Umbilical cord (tissue), 2 donors: ENCODE data around the gene PIGZ. TPM values are rescaled to one million over a fixed set of nuclear protein-coding genes. Genes with fewer than 3 reads are reported as not detected.

Experiments used
- DNase-seq: peaks from one replicate; pipeline ENCODE4 v3.0.0-alpha.2; 2015; ENCODE audit warnings: low spot score
- total RNA-seq: library from RNA; depleted of rRNA; stranded (reverse); fragments of >200 nt; gene quantifications from one replicate; pipeline ENCODE4 v1.2.3, GENCODE V29; 2014; ENCODE audit warnings: low replicate concordance; ENCODE audit not compliant: insufficient read depth

The PIGZ gene, protein sequence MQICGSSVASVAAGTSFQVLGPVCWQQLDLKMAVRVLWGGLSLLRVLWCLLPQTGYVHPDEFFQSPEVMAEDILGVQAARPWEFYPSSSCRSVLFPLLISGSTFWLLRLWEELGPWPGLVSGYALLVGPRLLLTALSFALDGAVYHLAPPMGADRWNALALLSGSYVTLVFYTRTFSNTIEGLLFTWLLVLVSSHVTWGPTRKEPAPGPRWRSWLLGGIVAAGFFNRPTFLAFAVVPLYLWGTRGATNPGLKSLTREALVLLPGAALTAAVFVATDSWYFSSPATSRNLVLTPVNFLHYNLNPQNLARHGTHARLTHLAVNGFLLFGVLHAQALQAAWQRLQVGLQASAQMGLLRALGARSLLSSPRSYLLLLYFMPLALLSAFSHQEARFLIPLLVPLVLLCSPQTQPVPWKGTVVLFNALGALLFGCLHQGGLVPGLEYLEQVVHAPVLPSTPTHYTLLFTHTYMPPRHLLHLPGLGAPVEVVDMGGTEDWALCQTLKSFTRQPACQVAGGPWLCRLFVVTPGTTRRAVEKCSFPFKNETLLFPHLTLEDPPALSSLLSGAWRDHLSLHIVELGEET
- total RNA-seq, result 9.4 TPM

DNA sequence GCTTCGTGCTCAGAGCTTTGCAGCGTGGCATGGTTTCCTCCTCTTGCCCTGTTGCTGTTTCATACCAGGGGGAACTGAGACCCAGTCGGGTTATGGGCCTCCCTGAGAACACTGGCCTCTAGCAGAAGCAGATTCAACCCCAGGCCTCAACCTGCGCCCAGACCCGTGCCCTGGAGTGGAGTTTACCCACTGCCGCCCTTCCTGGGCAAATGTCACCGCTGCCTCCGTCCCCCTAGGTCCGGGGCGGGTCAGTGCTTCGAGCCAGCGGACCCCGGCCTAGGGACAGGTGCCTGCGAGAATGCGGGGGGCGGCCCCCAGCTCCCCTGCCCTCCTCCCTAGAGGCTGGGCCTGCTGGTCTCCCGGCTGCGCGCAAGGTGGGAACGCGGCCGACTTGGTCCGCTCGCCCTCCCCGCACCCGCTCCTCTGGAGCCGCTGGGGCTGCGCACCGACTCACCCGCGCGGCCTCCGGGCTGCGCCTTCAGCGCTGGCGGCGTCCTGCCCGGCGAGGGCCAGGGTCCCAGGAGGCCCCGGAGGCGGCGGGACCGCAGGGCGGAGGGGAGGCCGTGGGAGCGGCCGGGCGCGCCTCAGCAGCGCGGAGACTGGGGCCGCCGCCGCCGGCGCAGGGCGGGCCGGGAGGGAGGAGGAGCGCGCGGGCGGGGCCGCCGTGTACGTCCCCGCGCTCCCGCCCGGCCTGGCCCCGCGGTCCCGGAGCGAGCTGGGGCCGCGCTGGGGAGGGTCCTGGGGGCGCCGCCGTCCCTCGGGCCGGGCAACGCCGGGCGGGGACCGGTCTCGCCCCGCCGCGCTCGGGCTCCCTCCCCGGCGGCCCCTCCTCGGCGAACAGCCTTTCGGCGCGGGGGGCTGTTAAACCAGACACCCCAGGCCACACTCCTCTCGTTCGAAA is at the start of gene PIGZ:
PIGZ (minus strand) TSS at position 601 of the 901 bp plus-strand sequence. CDS start 16,802 bp downstream, outside the sequence.
- peak; percentile 48 for DNase-seq

DNA sequence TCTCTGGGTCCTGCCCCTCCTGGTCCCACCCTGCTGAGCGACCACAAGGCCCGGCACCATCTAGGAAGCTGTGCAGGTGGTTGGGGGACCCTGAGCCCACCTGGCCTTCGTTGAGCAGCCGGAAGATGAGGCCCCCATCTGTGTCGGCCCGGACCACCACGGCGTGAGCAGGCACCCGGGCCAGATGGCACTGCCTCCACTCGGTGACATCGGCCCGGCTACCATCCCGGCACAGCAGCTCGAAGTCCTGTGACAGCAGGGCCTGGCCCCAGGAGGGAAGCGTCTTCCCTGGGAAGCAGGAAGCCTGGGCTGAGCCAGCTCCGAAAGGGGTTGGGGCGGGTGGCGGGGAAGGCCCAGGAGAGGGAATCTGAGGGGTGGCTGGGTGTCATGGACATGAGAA is 48.4 kb upstream of the PIGZ start:
- DNase-seq, result no peak

DNA sequence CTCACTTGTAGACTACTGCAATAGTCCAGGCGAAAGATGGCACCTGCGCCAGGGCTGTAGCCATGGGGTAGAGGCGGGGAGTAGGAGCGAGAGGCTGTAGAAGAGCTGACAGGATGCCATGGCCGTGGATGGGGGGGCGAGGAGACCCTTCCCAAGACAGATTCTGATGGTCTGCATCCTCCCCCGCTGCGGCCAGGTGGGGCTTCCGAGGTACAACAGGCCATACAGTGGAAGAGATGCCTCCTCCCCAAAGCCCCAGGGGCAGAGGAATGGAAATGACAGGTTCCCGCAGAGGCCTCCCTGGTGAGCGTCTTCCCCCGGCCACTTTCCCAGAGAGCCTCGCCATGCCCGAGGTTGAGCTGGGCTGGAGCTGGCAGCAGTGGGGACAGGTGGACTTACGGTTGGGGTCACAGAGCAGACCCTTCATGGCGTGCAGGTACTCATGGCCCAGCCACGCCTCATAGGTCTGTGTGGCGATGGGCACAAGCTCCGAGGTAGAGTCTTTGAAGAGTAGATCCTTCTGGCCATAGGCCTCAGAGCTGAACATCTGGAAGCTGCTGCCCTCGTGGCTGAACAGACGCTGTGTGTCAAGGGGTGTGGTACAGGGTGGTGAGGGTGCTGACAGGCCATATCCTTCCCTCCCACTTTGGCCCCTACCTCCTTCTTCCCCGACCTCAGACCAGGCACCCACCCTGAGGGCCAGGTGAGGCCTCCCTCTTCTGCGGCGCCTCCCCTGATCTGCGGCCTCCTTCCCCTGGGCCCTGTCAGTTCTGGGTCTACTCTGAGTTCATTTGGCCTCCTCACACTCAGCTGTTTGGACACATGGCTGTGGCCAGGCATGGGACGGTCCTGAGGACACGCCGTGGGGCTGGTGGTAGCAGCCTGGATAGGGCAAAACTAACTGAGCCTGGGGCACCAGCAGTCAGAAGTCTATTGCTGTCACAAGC is 47.4 kb upstream of the PIGZ start:
- no peak for DNase-seq

DNA sequence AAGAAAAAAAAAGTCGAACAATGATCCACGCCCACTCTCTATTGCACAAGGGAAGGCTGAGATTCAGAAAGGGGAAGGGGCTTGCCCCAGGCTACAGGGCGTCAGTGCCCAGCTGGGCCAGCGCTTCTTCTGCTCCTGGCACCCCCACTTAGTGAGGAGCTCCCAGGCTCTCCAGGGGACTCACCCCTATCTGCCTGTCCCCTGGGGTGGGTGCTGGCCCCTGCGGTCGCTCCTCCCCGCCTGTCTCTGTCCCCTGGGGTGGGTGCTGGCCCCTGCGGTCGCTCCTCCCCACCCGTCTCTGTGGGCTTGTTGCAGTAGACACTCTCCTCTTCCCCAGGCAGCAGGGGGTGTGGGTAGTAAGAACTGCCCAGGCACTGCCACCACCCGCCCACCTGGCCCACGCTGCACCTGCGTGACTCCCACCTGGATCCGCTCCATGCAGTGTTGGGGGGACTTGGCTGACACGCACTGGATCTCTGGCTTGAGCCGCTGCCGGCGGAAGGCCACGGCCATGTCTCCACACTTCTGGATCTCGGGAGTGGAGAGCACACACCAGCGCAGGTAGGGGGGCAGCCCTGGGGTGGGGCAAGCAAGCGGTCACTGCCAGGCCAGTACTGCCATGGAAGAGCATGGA is 46.4 kb upstream of the PIGZ start:
- DNase-seq, result no peak

DNA sequence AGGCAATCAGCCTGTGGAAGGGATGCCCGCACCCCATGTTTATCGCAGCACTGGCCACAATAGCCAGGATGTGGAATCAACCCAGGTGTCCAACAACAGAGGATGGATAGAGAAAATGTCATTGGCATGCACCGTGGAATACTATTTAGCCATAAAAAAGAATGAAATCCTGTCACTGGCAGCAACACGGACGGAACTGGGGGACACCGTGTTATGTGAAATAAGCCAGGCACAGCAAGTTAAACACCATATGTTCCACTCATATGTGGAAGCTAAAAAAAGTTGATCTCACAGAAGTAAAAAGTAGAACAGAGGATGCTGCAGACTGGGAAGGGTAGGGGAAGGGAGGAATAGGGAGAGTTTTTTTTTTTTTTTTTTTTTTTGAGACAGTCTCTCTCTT is 45.4 kb upstream of the PIGZ start:
- no peak for DNase-seq

DNA sequence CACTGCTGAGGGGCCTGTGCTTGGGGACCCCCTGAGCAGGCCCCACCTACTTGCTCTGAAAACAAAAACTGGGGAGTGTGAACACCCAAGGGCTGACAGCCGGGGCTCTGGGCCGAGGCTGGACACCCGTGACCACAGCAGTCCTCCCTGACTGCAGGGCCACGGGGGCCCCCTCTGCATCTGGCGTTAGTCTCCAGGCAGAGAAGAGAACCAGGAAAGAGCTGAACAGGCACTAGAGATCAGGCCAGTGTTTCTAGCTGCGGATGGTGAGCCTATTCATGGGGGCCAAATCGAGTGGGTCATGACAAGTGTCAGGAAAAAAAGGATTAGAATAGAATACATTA is 43.9 kb upstream of the PIGZ start:
- no peak for DNase-seq

DNA sequence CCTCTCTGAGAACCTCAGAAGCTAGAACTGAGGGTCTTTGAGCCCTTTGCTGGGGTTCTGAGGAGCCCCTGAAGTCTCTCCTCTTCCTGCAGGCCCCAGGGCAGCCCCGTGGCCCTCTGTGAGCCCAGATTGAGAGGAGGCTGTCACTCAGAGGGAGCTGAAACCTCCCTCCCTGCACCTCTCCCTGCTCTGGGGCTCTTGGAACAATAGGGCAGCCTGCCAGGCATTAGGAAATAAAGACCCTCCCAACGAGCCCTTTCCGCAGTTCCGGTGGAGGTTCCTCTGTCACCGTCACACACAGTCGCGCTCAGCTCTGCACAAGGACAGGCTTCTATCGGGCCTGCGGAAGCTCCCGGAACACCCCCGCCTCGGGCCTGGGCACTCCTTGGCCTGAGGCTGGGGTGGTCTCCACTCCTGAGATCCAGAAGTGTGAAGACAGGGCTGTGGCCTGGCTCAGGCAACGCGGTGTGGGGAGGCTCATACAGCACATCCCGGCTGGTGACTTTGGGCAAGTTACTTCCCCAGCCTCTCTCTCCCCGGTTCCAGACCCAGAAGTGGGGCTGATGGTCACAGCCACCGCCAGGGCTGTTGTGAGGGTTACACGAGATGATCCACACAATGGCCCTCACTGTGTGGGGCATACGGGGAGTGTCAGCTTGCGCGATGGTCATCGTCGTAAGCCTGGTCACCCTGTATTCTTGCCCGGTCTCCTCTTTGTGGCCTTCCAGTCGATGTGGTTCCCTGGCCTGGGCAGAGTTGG is 43.3 kb upstream of the PIGZ start:
- DNase-seq, result no peak

DNA sequence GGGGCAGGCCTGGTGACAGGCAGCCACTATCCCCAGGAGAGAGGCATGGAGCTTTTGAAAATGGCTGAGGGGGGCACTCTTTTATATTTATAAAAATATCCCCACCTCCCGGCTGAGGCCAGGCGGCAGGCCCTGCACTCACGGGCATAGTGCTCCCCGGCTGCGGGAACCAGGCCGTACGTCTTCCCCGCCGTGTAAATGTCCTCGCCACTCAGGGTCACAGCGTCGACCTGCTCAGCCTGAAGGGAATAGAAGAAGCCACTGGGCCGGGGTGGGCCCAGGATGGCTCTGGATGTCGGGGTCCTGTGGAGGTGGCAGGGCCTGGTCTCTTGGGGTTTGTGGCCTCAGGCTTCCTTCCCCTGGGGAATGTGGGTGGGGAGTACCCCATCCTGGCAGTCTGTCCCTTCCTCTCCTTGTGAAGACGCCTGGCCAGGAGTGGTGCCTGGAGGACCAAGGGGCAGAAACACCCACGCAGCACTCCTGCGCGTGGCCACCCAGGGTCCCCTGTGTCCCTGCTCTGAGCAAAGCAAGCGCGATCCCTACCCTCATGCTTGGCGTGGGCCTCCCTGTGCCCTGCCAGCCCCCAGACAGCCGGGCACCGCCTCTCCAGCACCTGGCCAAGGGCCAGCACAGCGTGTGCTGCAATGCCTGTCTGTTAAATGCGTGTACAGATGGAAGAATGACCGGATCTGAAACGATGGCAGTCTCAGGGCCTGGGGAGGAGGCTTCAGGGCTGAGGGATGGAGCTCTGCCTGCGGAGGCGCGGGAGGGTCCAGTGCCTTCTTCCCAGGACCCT is 42.1 kb upstream of the PIGZ start:
- DNase-seq, result no peak

DNA sequence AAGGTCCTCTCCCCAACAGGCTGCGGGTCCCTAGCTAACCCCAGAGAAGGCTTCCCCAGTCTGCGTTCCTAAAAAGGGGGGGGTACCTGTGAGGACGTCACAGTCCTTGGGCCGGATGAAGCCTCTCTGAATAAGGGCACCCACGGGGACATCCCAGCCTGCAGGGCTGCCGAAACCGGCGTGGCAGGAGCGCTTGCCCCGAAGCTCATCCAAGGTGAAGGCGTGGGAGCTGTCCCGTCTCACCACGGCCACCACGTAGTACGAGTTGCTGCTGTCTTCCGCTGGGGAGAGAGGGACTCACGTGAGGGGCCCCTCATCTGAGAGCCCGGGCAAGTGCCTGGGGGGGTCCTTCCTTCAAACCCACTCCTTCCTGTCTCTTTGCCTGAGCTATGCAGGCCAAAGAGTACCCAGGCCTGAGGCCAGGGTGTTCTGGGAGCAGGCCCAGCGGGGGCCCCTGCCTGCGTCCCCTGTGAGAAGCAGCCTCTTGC is 40.9 kb upstream of the PIGZ start:
- no peak for DNase-seq

DNA sequence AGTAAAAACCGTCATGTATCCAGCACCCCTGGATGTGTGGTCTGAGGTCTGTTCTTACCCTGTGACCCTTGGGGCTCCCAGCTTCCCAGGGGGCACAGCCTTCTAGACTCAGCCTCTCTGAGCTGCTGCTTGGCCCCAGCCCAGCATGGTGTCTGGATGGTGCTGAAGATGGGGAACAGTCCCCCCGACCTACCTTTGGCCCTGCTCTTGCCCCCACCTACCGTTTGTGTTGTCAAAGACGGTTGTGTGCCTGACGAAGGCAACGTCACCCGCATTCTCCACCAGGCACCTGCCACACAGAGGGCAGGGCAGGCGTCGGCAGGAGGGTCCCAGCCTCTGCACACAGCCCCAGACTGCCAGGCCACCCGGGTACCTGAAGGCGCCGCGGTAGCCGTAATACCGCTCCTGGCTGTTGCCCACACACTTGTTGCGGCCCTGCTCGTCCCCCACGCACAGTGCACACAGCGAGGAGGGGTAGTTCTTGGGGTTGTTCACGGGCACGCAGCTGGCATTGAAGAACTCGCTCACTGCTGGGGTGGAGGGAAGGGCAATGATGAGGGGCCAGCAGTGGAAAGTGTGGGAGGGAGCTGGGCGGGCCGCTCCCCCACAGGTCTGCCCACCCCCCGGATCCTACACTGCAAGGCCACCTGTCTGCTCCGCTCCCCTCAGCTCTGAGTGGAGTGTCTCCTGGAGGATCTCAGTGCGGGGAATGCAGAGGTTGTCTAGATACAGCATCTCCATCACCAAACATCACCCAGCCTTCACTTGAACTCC is 40.0 kb upstream of the PIGZ start:
- DNase-seq, result no peak

DNA sequence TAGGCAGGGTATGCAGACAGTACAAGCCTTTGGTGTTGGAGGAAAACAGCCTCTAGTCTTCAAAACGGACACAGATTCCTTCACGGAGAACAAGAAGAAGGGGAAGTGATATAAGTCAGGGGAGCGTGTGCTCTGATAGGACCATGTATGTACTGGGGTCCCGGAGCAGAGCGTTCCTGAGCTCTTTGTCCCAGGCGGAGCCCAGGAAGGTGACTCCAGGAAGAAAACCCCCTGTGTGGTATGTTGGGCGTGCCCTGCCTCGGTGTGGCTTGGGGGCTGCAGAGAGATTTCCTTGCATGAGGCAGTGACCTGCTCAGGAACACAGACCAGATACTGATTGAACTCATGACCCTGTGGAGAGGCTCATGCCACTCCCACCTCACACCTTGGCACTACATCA is 39.3 kb upstream of the PIGZ start:
- DNase-seq, result no peak

DNA sequence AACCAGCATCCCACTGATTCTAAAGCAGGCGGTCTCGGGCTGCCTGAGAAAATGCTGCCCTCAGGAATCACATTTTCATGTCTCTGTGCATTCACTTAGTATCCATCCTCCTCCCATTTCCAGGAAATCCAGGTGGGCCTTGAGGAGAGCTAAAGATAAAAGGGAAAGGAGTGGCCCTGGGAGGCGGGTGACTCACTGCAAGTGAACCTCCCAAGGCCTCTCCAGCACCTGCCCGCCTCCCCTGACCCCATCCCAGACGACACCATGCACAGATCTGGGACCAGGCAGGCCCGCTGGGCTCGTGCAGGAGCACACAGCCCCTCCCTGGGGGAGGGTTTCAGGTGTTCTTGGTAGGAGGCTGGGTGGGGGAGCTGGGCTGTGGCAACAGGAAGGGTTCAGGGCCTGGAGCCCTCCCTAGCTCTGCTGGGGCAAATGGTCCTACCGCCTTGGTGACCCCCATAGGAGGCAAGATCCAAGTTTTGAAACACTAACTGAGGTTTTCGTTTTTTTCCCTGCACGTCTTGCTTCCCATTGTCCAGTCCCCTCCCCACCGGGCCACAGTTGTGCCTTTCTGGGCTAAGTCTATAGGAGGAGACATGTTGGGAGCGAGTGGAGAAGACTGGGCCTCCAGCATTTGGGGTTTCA is 38.8 kb upstream of the PIGZ start:
- no peak for DNase-seq

DNA sequence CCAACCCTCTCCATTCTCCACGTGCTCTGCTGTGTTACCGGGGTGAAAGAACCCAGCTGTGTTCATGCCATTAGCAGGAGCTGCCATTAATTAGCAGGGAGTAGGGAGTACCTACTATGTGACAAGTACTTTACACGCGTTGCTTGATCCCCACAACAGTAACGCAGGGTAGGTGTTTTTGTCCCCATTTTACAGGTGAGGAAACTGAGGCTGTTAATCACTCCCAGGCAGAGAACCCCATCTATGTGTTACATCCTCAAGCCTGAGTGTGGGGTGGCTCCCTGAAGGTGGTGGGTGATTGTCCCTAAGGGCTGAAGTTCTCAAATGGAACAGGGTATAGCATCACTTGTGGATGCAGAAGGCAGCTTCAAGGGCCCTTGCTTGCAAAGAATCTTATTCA is 38.2 kb upstream of the PIGZ start:
- no peak for DNase-seq

DNA sequence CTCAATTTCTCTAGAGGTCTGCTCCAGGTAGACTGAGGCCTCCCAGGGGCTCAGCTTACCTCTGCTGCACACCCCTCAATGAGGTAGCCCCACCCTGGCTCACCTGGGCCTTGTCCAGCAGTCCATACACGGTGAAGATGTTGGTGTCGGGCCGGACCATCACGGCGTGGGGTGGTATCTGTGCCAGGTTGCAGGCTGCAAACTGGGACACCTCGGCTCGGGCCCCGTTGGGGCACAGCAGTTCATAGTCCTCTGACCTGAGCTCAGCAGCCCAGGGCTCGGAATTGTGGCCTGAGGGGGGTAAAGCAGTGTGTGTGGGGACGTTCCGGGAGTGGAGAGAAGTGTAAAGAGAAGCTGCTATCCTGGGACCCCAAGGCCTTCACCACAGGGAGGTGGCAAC is 37.8 kb upstream of the PIGZ start:
- no peak for DNase-seq

DNA sequence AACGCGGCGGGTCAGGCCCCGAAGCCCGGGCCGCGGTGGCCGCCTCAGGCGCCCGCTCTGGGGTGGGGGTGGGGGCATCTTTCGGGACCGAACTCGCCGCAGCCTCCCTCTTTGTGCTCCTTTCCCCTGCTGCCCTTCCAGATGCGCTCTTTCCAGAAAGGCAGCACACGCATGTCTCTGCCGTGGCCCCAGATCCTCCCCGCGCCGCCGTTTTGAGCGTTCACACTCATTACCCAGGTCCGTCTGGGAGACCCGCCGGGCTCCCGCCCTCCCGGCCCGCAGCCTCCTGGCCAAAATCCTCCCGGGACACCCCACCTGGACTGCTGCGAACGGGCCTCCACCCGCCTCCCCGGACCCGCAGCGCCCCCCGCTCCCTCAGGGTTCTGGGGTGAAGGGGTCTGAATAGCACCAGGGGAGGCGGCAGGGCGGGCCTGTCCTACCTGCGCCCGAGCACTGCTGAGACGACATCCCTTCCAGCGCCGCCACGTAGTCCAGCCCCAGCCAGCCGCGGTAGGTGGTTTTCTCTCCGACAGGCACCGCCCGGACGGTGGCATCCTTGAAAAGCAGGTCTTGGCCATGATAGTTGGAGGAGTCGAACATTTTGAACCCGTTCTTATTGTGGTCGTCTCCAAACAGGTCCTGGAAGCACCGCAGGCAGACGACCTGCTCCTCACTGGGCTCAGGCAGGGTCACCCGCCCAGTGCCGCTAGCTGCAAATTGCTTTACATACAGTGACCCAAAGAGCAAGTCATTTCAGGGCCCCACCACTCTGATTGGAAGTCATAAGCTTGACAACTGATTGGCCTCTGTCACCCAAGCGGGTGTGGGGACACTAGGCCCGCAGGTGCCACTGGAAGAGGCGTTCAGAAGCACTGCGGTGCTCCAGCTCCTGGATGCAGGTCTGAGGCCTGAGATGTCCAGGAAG is 35.1 kb upstream of the PIGZ start:
- peak; percentile 25 for DNase-seq

DNA sequence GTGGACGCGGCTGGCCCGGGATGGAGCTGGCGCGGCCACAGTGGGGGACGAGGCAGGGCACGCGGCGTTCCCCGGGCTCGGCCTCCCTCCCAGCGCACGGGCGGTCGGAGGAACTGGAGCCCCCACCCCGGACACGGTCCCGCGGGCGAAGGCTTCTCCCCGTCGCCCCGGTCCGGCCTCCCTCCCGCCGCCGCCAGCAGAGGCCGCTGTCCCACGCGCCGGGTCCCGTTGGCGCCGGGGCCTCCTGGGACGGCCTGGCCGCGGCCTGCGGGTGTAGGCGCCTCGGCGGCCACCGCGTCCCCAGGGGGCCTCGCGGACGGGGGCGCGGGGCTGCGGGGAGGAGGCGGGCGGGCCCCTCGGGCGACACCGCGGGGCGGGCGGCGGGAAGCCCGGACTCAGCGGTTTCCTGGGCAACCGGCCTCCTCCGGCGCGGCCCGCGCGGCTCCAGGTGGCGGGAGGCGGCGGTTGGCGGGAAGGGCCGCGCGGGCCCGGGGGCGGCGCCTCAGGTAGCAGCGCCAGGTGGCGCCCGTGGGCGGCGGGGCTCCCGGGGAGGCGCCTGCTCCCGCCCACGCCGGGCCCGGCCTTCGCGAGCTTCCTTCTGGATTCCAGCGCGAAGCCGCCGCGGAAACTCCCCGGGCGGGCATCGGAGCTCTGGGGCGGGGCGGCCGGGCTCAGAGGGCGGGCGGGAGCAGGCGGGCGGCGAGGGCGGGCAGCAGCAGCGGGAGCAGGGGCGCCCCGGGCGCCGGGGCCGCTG is 34.2 kb upstream of the PIGZ start:
- DNase-seq, result peak; percentile 77
